Measurements from ENCODE around the gene TMEM80.

The TMEM80 gene

DNA sequence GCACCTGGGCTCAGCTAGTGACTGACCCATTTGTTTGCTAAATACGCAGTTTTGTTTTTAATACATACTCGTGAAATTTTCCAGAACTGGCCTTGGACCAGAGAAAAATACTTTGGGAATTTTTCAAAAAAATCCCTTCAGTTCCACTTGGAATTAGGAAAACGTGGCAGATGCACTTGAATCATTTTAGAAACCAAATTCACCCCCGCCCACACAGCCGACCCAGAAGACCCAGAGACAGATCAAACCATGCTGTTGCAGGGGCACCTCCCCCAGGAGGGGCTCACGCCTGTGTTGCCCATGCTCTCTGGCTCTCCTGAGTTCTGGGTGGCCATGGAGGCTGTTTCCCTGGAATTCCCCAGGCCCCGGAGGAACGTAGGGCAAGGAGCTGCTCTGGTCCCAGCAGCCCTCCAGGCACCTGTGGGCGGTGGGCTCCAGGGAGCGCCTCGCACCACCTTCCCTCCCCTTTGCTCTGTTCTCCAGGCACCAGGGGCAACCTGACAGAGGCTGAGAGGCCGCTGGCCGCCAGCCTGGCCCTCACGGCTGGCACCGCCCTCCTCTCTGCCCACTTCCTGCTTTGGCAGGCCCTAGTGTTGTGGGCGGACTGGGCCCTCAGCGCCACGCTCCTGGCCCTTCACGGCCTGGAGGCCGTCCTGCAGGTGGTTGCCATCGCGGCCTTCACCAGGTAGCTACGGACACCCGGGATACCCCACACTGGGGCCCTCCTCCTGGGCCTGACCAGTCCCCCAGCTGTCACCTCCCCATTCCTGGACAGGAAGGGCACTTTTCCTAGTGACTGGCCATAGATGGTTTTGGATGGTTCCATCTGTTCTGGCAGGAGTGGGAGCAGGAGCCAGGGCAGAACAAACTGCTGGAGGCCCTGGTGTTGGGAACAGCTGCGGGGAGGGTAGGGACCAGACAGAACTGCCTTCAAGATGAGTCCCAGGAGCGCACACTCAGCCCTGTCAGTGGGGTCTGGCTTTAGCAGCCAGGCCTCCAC is 7.1 kb downstream of the TMEM80 start:
- no peak for DNase-seq

DNA sequence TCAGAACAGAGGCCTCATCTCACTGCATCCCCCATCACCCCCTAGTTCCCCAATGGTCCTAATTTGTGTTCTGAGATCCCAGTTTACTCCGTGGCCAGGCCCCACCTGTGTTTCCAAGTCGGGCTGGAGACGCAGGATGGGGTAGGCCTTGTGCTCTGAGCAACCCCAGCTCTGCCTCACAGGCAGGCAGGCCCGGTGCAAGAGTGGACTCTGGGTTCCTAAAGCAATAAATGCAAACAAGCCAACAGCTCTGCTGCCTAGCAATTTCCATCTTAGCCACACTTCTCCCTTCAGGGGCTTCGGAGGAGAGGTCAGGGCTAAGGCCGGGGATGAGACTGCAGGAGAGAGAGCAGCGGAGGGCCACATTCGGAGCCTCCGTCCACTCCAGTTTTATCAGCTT is 7.9 kb downstream of the TMEM80 start:
- no peak for DNase-seq

DNA sequence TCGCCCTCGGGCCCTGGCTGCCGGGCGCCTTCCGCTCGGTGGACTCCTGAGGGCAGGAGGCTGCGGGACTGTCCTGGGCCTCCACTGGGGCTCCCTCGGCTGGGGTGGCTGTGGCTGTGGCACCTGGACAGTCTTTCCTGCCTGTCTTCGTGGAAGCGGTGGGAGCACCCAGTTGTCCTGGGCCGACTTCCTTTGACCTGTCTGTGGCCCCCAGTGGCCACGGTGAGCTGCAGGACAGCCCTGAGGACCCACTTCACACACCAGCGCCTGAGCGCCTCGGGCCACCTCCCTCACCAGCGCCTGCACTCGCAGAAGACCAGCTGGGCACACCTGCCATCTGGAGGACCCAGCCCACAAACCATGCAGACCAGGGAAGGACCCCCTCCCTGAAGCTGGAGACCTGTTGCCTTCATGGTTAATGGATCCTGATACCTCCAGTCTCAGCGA is 8.6 kb downstream of the TMEM80 start:
- DNase-seq = no peak

DNA sequence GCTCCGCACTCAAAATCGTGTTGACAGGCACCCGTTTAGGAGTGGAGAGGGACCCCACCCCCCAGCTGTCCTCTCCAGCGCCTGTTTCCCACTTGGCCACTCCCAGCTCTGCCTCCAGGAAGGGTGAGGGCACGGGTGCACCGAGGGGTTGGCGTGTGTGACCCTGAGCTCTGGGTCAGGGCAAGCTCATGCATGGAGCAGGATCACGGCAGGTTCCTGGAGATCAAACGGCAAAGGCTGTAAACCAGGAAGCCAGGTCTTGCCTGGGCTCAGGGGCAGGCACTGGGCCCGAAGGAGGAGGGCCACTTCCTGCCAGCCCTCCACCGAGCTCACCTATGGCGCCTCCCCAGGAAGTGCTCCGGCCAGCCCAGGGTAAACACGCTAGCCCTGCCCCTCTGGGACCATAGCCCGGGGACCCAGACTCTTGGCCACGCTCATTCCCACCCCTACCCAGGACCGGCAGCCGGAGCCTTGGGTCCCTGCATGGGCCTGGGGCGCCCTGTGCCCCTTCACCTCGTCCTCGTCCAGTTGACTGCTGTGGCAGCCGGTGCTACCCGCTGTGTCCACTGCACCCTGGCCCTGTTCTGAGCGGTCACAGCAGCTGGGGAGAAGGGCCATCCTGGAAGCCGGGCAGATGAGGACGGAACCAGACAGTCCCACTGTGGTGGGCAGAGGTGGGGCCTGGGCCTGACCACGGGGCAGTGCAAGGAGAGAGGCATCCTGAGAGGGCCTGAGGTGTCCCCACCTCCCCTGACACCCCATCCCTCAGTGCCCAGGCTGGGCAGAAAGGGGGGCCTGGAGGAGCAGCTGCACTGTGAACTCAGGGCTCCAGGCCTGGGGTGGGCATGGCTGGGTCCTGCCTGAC is 9.4 kb downstream of the TMEM80 start:
- DNase-seq = no peak

DNA sequence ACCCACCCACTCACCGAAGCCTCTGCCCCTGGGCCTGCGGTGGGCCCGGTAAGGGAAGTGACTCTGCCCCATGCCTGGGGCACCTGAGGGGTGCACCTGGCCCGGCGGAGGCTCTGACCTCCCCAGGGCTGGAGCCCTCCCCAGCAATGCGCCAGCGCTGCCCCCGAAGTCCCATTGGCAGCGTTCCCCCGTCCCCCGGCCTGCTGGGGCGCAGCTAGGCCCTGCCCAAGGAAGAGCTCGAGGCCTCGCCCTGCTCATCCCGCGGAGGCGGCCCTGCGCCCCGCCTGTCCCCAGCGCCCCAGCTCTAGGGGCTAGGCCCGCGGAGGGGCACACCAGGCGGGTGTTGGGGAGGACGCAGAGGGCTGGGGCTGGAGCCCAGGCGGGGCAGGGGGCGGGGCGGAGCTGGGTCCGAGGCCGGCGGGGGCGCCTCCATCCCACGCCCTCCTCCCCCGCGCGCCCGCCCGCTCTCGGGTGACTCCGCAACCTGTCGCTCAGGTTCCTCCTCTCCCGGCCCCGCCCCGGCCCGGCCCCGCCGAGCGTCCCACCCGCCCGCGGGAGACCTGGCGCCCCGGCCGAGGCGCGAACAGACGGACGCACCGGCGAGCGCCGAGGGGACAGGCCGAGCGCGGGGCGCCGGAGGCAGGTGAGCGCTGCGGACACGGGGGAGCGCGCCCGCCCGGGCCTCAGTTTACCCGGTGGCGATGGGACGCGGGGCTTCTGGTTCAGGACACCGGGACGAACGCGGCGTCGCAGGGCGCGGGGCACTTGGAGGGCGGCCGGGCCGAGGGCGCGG is 10.2 kb downstream of the TMEM80 start, which contains the start of gene EPS8L2:
Gene EPS8L2, plus strand, starts transcription at position 586 of the 793 bp plus-strand sequence. CDS start 3,177 bp downstream, outside the sequence.
- DNase-seq = no peak

DNA sequence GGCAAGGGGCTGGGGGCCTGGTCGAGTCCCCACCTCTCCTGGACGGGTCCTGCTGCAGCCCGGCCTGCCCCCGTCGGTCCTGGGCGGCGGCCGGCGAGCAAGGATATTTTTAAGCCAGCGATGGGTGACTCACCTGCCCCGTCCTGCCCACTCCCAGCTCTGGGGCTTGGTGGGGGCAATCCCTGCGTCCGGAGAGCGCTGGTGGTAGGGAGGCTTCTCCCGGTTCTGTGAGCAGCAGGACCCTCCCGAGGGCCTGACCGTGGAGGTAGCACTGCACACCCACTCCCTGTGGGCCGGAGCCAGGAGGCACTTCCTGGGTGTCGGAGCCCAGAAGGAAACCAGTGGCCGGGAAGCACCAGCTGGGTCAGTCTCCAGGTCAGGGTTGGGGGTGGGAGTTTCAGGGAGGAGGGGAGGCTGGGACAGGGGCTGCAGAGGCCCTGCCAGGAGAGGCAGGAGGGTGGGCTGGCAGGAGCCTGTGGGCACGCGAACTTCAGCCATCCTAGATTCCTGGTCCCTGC is 10.9 kb downstream of the TMEM80 start:
- no peak for DNase-seq

DNA sequence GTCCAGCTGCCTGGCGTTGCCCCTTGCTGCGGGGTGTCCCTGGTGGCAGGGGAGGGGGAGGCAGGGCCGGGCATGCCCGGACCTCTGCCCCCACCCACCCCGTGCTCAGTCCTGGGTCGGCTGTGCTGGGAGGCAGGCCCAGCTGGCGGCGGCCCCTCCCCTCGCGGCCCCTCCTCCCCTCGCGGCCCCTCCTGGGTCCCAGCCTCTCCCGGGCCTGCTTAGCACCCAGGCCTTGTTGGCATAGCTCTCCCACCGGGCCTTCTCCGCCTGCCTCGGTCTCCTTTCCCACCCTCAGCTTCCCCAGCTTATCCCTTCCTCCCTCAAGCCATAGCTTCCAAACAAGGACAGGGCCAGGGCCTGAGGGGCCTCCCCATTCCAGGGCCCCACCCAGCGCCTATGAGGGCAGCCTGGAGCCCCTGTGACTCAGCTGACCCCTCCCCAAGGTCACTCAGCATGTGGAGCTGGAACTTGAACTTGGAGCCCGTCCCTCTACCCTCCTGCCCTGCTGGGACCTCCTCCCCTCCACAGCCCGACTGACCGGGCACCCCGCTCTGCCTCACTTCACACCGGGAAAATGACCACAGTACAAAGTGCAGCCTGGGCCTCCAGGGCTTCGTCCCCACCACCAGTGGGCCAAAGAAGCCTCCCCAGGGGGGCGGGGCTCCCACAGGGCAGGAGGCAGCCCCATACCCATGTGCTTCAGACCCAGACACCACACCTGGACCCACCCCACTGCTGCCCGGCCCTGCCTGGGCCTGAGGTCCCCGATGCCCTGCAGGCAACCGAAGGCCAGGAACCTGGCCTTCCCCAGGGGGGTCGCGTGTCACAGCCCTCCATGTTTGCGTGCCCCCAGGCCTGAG is 11.6 kb downstream of the TMEM80 start:
- no peak for DNase-seq

DNA sequence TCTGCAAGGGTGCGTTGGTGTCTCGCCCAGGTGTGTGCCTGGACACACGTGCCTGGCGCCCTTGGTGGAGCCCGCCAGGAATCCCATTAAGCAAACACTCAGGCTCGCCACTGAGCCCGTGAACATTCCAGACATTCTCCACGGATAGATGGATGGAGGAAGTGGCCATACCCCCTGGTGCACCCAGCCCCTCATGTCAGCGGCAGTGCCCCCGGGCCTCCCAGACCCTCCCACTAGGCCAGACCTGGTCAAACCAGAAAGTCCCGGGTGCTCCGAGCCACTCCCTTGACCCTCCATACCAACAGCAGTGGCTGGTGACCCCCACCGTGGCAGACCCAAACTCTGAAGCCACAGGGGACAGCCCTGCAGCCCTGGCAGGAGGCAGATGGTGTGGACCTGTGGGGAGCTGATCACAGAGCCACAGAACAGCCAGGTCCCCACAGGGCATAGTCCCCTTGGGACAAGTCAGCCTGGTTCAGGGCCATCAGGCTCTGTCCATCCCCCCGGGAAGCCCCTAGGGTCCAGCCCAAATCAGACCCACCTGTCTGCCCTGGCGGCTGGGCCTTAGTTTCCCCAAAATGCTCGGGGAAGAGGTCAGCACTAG is 12.3 kb downstream of the TMEM80 start:
- no peak for DNase-seq

DNA sequence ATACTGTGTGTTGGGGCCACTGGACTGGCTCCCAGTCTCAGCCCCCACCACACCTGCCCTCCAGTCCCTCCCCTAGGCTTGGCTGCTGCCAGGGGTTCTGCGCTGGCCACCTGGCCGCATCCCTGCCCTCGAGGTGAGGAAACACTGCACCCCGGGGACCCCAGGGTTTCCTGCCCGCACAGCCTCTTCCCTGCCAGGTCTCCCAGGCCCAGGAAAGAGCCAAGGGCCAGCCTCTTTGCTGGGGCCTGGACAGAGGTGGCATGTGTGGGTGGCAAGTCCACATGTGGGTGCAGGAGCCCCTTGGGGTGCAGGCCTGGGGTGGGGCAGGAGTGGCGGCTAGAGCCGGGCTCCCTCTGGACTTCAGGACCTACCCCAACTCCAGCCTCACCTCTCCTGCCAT is 12.9 kb downstream of the TMEM80 start:
- DNase-seq = no peak

DNA sequence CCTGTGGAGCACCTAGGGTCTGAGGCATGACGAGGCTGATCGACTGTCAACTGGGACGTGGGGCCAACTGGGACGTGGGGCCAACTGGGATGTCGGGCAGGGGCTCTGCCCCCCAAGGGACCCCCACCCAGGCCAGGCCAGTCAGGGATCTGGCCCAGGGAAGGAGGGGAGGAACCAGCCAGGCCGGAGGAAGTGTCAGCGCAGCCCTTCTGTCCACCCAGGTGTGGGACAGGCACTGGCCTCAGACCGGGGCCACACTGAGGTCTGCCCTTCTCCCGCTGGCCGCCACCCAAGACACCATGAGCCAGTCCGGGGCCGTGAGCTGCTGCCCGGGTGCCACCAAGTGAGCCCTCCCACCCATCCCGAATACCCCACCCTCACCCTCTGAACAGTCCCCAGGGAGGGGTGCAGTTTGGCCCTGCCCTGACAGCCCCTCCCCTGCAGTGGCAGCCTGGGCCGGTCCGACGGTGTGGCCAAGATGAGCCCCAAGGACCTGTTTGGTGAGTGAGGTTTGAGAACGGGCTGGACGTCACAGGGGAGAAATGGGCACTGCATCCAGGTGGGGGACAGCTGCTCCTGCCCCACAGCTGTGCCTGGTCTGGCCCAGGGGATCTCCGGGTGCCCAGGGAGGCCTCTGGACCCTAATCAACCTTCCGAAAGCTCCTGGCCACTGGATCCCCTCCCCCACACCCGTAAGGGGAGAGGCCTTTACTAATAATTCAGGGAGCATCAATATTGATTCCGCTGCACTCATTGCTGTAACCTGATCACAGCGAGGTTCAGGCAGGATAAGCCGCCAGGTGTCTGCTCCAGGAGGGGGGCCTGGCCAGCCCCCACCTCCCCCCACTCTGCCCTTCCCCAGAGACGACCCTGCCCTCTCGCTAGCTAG is 13.7 kb downstream of the TMEM80 start:
- DNase-seq = no peak

DNA sequence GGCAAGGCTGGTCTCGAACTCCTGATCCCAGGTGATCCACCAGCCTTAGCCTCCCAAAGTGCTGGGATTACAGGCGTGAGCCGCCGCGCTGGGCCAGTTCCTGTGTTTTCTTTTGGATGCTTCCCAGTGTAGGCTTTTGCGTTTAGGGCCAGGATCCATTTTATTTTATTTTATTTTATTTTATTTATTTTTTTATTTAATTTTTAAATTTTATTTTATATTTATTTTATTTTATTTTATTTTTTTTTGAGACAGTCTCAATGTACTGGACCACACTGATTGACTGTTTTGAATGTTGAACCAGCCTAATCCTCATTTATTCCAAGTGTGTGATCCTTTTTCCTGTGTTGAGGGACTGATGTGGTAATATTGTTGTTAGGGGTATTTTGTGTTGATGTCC is 18.8 kb downstream of the TMEM80 start:
- DNase-seq = no peak

DNA sequence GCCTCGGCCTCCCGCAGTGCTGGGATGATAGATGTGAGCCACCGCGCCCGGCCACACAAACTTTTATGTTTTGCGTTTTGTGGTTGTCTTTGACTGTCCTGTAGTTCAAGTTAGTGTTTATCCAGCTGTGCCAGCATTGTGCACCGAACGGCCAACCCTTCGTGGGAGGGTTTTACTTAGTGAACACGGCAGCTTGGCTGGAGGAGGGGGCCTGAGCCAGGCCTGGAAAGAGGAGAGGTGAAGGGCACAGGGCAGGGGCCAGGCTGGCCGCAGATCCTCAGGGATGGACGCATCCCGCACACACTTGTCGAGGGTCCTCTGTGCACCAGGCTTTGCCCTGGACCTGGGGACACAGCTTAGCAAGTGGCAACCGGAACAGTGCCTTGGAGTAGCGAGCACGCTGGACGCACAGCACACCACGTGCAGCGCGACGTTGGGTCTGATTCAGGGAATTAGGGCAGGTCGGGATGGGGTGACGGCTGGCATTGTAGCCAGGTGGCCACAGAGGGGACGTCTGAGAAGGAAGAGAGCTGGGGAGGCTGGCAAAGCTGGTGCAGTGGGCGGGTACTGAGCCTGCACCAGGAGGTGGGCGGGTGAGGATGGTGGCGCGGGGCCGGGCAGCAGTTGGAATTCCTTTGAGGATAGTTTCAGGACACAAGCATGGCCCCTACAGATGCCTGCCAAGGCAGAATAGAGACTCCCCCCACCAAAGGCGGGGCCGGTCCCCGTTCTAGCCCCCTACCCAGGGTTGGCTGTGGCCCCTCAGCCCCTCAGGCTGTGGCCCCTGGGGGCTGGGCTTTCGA is 23.8 kb downstream of the TMEM80 start:
- DNase-seq = no peak

DNA sequence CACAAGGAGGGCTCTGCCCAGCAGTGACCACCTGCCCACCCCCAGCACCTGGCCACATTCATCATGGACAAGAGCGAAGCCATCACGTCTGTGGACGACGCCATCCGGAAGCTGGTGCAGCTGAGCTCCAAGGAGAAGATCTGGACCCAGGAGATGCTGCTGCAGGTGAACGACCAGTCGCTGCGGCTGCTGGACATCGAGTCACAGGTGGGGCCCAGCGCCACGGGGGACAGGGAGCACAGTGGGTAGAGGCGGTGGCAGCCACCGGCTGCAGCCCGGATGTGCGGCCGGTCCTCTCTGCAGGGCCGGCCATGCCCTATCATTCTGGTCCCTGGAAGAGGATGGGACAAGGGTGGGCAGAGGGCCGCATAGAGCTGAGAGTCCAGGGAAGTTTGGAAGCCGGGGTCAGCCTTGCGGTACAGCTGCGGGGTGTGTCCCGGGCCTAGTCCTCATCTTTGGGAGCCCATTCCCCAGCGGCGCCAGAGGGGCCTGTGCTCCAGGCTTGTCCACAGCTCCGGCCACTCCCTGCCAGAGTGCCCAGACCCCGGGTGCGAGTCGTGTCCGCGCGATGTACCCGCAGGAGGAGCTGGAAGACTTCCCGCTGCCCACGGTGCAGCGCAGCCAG is 24.5 kb downstream of the TMEM80 start:
- DNase-seq = no peak

DNA sequence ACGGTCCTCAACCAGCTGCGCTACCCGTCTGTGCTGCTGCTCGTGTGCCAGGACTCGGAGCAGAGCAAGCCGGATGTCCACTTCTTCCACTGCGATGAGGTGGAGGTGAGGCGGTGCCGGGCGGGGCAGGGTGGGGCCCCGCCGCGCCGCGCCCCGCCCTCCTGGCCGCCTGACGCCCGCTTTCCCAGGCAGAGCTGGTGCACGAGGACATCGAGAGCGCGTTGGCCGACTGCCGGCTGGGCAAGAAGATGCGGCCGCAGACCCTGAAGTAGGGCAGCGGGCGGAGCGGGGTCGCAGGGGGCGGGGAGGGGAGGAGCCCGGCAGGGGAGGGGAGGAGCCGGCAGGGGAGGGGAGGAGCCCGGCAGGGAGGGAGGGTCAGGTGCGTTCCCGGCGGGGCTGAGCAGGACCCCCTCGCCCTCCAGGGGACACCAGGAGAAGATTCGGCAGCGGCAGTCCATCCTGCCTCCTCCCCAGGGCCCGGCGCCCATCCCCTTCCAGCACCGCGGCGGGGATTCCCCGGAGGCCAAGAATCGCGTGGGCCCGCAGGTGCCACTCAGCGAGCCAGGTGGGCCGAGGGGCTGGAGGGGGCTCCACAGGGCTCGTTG is 25.1 kb downstream of the TMEM80 start:
- DNase-seq = no peak

DNA sequence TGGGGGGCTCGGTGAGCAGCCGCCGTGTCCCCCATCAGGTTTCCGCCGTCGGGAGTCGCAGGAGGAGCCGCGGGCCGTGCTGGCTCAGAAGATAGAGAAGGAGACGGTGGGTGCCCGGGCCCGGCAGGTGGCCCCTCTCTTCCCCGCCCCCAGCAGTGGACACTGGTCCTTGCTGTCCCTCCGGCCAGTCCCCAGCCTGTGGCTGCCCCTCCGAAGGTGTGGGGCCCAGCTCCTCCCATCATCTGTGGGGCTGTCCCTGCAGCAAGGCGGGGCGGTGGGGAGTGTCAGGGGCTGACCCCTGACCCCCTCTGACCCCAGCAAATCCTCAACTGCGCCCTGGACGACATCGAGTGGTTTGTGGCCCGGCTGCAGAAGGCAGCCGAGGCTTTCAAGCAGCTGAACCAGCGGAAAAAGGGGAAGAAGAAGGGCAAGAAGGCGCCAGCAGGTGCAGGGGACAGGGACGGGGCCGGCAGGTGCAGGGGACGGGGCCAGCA is 25.7 kb downstream of the TMEM80 start:
- DNase-seq = no peak

DNA sequence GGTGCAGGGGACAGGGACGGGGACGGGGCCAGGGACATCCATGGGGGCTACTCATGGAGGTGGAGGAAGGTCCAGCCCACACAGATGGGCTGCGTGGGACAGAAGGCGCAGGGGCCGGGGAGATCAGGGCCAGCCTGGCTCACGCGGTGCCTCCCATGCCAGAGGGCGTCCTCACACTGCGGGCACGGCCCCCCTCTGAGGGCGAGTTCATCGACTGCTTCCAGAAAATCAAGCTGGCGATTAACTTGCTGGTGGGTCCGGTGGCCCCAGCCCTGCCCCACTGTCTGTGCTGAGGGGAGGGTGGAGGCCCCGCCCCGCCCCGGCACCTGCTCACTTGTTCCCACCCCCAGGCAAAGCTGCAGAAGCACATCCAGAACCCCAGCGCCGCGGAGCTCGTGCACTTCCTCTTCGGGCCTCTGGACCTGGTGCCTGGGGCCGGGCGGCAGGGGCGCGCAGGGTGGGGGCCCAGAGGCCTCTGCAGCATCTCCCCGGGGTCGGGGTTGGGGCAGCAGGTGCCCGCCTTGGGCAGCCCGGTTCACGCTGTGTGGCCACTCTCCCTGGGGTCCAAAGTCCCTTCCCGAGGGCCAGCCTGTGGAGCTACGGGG is 26.2 kb downstream of the TMEM80 start:
- DNase-seq = no peak

DNA sequence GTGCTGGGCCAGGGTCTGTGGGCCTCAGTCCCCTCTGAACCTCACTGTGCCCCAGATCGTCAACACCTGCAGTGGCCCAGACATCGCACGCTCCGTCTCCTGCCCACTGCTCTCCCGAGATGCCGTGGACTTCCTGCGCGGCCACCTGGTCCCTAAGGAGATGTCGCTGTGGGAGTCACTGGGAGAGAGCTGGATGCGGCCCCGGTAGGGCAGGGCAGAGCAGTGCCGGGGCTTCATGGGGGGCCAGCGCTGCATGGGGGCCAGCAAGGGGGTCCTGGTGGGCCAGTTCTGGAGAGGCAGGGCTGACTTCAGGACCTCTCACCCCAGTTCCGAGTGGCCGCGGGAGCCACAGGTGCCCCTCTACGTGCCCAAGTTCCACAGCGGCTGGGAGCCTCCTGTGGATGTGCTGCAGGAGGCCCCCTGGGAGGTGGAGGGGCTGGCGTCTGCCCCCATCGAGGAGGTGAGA is 26.8 kb downstream of the TMEM80 start:
- no peak for DNase-seq

All from hippocampal formation (tissue), 2 donors.